Liver (tissue), 9 donors: ENCODE data around the gene LUC7L3. TPM values are rescaled to one million over a fixed set of nuclear protein-coding genes. Genes with fewer than 3 reads are reported as not detected.
A peak's percentile ranks its signal among the peaks of the same experiment; 100 is the strongest.
"Not testable (repeated sequence)": the region's sequence is repeated elsewhere in the genome, so short reads cannot be mapped to it uniquely, and the experiment has no call there.

ENCODE experiments used
- DNase-seq: peaks from one replicate; pipeline ENCODE4 v3.0.0-alpha.2; 2017; ENCODE audit warnings: low spot score
- H3K27ac ChIP-seq, 2 donors: one replicate each; pipeline ENCODE4 v1.7.0; 2013; ENCODE audit warnings: inconsistent platforms in 2 of 2, low read length in 2 of 2, control low read depth in 1 of 2, low read depth in 1 of 2, mild to moderate bottlenecking in 1 of 2
- H3K27me3 ChIP-seq, 4 donors: one replicate each; pipeline versions ENCODE4 v1.6.1 to v1.7.0; 2013; ENCODE audit warnings: low read length in 3 of 4, inconsistent platforms in 1 of 4, mild to moderate bottlenecking in 1 of 4, moderate library complexity in 1 of 4; ENCODE audit not compliant: control insufficient read depth in 4 of 4, insufficient read depth in 4 of 4
- H3K36me3 ChIP-seq, 4 donors: one replicate each; pipeline versions ENCODE4 v1.6.1 to v1.7.0; 2013; ENCODE audit warnings: low read length in 3 of 4, mild to moderate bottlenecking in 3 of 4, low read depth in 1 of 4, moderate library complexity in 1 of 4; ENCODE audit not compliant: control insufficient read depth in 4 of 4, insufficient read depth in 3 of 4
- H3K4me1 ChIP-seq, 4 donors: one replicate each; pipeline versions ENCODE4 v1.6.1 to v1.7.0; 2013; ENCODE audit warnings: low read length in 3 of 4, mild to moderate bottlenecking in 3 of 4, moderate library complexity in 1 of 4; ENCODE audit not compliant: control insufficient read depth in 4 of 4, insufficient read depth in 4 of 4
- H3K4me3 ChIP-seq, 3 donors: one replicate each; pipeline versions ENCODE4 v1.6.1 to v1.7.0; 2013; ENCODE audit warnings: low read length in 3 of 3, control low read depth in 1 of 3, low read depth in 1 of 3, mild to moderate bottlenecking in 1 of 3
- H3K9ac ChIP-seq, 2 donors: one replicate each; pipeline ENCODE4 v1.7.0; 2013; ENCODE audit warnings: low read length in 2 of 2, mild to moderate bottlenecking in 2 of 2, moderate library complexity in 2 of 2, control low read depth in 1 of 2, low read depth in 1 of 2
- H3K9me3 ChIP-seq, 4 donors: one replicate each; pipeline versions ENCODE4 v1.6.1 to v1.7.0; 2013; ENCODE audit warnings: low read length in 3 of 4; ENCODE audit not compliant: control insufficient read depth in 4 of 4
- EGR1 ChIP-seq, 2 donors: IDR thresholded peaks; 2 replicates each; pipeline ENCODE4 v1.6.1; 2016 to 2018; ENCODE audit warnings: antibody characterized with exemption in 2 of 2, low read depth in 2 of 2
- FOXA1 ChIP-seq: IDR thresholded peaks from 2 replicates; pipeline ENCODE4 v1.6.1; 2016; ENCODE audit warnings: antibody characterized with exemption
- FOXA2 ChIP-seq: IDR thresholded peaks from 2 replicates; pipeline ENCODE4 v1.6.1; 2016; ENCODE audit warnings: antibody characterized with exemption
- GABPA ChIP-seq, 2 donors: IDR thresholded peaks in 1 of 2; conservative IDR thresholded peaks in 1 of 2; 2 replicates each; pipeline ENCODE4 v1.6.1; 2016; ENCODE audit warnings: antibody characterized with exemption in 2 of 2, mild to moderate bottlenecking in 1 of 2, moderate library complexity in 1 of 2
- HNF4A ChIP-seq, 2 donors: conservative IDR thresholded peaks; 2 replicates each; pipeline ENCODE4 v1.6.1; 2016; ENCODE audit warnings: antibody characterized with exemption in 2 of 2, mild to moderate bottlenecking in 2 of 2
- HNF4G ChIP-seq: IDR thresholded peaks from 2 replicates; pipeline ENCODE4 v1.6.1; 2016; ENCODE audit warnings: antibody characterized with exemption
- JUND ChIP-seq, 2 donors: IDR thresholded peaks; 2 replicates each; pipeline ENCODE4 v1.6.1; 2016; ENCODE audit warnings: antibody characterized with exemption in 2 of 2
- RAD21 ChIP-seq, 2 donors: IDR thresholded peaks; 2 replicates each; pipeline ENCODE4 v1.6.1; 2016; ENCODE audit warnings: antibody characterized with exemption in 2 of 2, mild to moderate bottlenecking in 2 of 2
- RXRA ChIP-seq, 2 donors: IDR thresholded peaks; 2 replicates each; pipeline ENCODE4 v1.6.1; 2017 to 2018; ENCODE audit warnings: antibody characterized with exemption in 2 of 2, mild to moderate bottlenecking in 1 of 2
- SP1 ChIP-seq: IDR thresholded peaks from 2 replicates; pipeline ENCODE4 v1.6.1; 2018; ENCODE audit warnings: antibody characterized with exemption, mild to moderate bottlenecking
- TAF1 ChIP-seq: conservative IDR thresholded peaks from 2 replicates; pipeline ENCODE4 v1.6.1; 2016; ENCODE audit warnings: antibody characterized with exemption, mild to moderate bottlenecking
- YY1 ChIP-seq: IDR thresholded peaks from 2 replicates; pipeline ENCODE4 v1.6.1; 2016; ENCODE audit warnings: antibody characterized with exemption, mild to moderate bottlenecking
- WGBS: extraction: QIAGEN DNeasy Blood & Tissue Kit; methylation state at CpG from one replicate; pipeline ENCODE4 v1.1.7; 2013; 5-methylcytosine and 5-hydroxymethylcytosine counted together
- polyA plus RNA-seq, 2 donors: library from polyadenylated mRNA; stranded (reverse) in 1 of 2; unstranded in 1 of 2; fragments of 200-250 nt in 1 of 2; fragments of >200 nt in 1 of 2; fragmentation: Nextera tagmentation in 1 of 2; extraction: Ambion mirVana in 1 of 2; gene quantifications; one replicate each; pipeline versions ENCODE4 v1.2.1 to v1.2.3, GENCODE V29; 2013 to 2015
- total RNA-seq, 2 donors: library from RNA; depleted of rRNA; stranded (reverse); fragments of >200 nt; gene quantifications; one replicate each; pipeline ENCODE4 v1.2.3, GENCODE V29; 2014
- TF ChIP-seq, protein P1 (sequence below): fragments of 150-350 bp; IDR thresholded peaks from 2 replicates; pipeline ENCODE4 v1.5.1; 2017; ENCODE audit warnings: improper control_type of control experiment, low read depth, low read length; ENCODE audit not compliant: missing input control
- TF ChIP-seq, protein P2 (sequence below): IDR thresholded peaks from 2 replicates; pipeline ENCODE4 v1.6.1; 2016; ENCODE audit warnings: antibody characterized with exemption, mild to moderate bottlenecking
- TF ChIP-seq, protein P3 (sequence below): IDR thresholded peaks from 2 replicates; pipeline ENCODE4 v1.6.1; 2016; ENCODE audit warnings: antibody characterized with exemption
- TF ChIP-seq, protein P4 (sequence below): IDR thresholded peaks from 2 replicates; pipeline ENCODE4 v1.6.1; 2016; ENCODE audit warnings: antibody characterized with exemption
- donor health status: healthy.
- donor health status: healthy.
- donor health status: healthy.
- donor health status: healthy.
- donor health status: healthy.

LUC7L3 gene
- total and polyA plus RNA-seq, 4 donors, result 15.5 to 126 (median 26.2) TPM

DNA sequence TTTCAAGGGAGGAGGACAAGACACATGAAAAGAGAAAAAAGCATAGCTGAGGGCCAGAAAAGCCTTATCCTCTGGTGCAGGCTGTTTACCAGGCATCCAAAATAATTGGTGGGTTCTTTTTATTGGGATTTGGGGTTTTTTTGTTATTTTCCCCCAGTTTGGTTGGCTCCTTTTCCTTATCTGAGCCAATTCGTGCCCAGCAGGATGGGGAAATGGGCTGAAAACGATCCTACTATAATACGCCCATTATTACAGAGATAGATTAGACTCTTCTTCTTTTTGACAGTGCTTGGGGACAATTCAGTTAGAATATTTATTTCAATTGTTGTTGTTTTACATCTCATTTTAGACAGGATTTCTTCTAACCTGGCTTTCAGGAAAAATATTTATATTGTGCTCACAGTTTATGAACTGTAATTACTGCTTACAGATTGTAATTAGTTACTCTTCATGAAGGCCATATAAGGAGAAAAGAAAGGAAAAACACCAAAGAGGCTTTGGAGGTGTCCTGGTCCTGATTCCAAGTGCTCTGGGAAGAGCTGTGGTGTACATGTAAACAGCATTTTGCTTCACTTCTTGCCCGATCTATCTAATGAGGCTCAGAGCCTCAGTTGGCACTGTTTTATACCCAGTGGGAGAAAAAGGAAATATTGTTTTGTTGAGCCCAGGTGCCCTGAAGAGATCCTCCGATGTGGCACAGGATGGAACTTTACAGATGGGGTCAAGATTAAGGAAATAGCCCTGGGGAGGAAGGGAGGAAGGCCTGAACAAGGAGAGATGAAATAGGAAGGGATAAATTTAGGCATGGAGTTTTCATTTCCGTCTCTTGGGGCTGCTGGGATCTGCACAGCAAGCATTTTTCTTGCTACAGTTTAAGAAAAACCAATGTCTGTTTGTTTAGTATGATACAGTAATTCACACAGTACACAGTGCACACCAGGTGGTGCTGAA is 11.1 kb upstream of the LUC7L3 start:
- no peak for DNase-seq
- TF ChIP-seq HNF4A (conservative IDR thresholded peaks at IDR 0.05), result no peak
- TF ChIP-seq JUND (IDR thresholded peaks at IDR 0.05), result no peak
- TF ChIP-seq, protein P1, sequence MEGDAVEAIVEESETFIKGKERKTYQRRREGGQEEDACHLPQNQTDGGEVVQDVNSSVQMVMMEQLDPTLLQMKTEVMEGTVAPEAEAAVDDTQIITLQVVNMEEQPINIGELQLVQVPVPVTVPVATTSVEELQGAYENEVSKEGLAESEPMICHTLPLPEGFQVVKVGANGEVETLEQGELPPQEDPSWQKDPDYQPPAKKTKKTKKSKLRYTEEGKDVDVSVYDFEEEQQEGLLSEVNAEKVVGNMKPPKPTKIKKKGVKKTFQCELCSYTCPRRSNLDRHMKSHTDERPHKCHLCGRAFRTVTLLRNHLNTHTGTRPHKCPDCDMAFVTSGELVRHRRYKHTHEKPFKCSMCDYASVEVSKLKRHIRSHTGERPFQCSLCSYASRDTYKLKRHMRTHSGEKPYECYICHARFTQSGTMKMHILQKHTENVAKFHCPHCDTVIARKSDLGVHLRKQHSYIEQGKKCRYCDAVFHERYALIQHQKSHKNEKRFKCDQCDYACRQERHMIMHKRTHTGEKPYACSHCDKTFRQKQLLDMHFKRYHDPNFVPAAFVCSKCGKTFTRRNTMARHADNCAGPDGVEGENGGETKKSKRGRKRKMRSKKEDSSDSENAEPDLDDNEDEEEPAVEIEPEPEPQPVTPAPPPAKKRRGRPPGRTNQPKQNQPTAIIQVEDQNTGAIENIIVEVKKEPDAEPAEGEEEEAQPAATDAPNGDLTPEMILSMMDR, result no peak
- TF ChIP-seq TAF1, result peak; percentile 55
- peak; percentile 61 for TF ChIP-seq YY1
- TF ChIP-seq RXRA (IDR thresholded peaks at IDR 0.05), result peak in 1 of 2 donors; percentile 1
- TF ChIP-seq RAD21 (IDR thresholded peaks at IDR 0.05), result peak in 1 of 2 donors; percentile 2
- Histone ChIP-seq H3K4me1 (peaks cover 0 to 27% (median 13%) of the 10 kb centered on the region in 4 donors), H3K9ac (peak overlapping the region; percentile 97), H3K4me3 (peak overlapping the region; percentile 47 to 88 (median 52)), H3K27me3 (no peaks in the 10 kb centered on the region), H3K9me3 (no peaks in the 10 kb centered on the region), H3K36me3 (peaks cover 0 to 5% (median 1%) of the 10 kb centered on the region in 4 donors), H3K27ac (peak overlapping the region; percentile 99)
- WGBS, result 21% methylated on average over 6 of the region's 6 CpGs

DNA sequence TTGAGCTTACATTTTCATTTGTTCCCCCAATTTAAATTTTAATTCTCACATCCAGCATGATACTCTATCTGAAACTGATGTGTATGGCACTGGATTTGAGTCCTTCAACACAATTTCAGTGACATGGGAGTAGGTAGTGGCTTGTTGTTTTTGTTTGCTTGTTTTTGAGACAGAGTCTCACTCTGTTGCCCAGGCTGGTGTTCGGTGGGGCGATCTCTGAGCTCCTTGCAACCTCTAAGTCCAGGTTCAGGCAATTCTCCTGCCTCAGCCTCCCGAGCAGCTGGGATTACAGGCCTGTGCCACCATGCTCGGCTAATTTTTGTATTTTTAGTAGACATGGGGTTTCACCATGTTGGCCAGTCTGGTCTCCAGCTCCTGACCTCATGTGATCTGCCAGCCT is 10.3 kb upstream of the LUC7L3 start:
- Histone ChIP-seq H3K9ac (peak overlapping the region; percentile 97), H3K27ac (peak overlapping the region; percentile 99), H3K4me1 (peaks cover 0 to 23% (median 13%) of the 10 kb centered on the region in 4 donors)
- H3K36me3 ChIP-seq, H3K4me3 ChIP-seq, H3K27me3 ChIP-seq, DNase-seq, H3K9me3 ChIP-seq: not testable (repeated sequence)
- WGBS, result 92% methylated on average over 4 of the region's 4 CpGs

DNA sequence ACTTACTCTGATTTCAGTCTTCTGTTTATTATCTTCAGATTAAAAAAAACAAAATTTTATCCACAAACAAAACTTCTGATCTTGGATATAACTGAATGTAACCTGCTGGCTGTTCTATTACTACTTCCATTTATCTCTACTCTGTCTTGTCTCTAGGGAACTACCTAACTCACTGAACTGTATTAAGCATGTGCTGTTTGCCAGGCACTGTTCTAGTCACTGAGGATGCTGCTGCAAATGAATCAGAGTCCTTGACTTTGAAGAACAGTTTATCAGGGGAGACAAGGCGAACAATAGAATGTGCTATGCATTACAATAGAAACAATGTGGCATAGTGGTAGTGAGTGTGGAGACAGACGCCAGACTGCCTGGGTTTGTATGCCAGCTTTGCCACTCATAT is 9.4 kb upstream of the LUC7L3 start:
- 90% methylated on average over 2 of the region's 2 CpGs for WGBS

More for the DNA sequence above, 9.4 kb upstream of the LUC7L3 start:
- peaks cover 0 to 23% (median 13%) of the 10 kb centered on the region in 4 donors for H3K4me1 ChIP-seq
- TF ChIP-seq GABPA (IDR thresholded peaks at IDR 0.05 in 1 of 2, conservative IDR thresholded peaks at IDR 0.05 in 1 of 2), result no peak
- no peak for TF ChIP-seq JUND (IDR thresholded peaks at IDR 0.05)
- TF ChIP-seq, protein P2, sequence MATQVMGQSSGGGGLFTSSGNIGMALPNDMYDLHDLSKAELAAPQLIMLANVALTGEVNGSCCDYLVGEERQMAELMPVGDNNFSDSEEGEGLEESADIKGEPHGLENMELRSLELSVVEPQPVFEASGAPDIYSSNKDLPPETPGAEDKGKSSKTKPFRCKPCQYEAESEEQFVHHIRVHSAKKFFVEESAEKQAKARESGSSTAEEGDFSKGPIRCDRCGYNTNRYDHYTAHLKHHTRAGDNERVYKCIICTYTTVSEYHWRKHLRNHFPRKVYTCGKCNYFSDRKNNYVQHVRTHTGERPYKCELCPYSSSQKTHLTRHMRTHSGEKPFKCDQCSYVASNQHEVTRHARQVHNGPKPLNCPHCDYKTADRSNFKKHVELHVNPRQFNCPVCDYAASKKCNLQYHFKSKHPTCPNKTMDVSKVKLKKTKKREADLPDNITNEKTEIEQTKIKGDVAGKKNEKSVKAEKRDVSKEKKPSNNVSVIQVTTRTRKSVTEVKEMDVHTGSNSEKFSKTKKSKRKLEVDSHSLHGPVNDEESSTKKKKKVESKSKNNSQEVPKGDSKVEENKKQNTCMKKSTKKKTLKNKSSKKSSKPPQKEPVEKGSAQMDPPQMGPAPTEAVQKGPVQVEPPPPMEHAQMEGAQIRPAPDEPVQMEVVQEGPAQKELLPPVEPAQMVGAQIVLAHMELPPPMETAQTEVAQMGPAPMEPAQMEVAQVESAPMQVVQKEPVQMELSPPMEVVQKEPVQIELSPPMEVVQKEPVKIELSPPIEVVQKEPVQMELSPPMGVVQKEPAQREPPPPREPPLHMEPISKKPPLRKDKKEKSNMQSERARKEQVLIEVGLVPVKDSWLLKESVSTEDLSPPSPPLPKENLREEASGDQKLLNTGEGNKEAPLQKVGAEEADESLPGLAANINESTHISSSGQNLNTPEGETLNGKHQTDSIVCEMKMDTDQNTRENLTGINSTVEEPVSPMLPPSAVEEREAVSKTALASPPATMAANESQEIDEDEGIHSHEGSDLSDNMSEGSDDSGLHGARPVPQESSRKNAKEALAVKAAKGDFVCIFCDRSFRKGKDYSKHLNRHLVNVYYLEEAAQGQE, result no peak
- no peak for TF ChIP-seq SP1
- TF ChIP-seq HNF4A (conservative IDR thresholded peaks at IDR 0.05), result no peak
- no peak for TF ChIP-seq TAF1
- no peak for TF ChIP-seq EGR1 (IDR thresholded peaks at IDR 0.05; ENCODE audit: low read depth in 2 of 2)
- TF ChIP-seq HNF4G, result no peak
- TF ChIP-seq FOXA2, result no peak
- TF ChIP-seq RAD21 (IDR thresholded peaks at IDR 0.05), result no peak
- TF ChIP-seq, protein P3, sequence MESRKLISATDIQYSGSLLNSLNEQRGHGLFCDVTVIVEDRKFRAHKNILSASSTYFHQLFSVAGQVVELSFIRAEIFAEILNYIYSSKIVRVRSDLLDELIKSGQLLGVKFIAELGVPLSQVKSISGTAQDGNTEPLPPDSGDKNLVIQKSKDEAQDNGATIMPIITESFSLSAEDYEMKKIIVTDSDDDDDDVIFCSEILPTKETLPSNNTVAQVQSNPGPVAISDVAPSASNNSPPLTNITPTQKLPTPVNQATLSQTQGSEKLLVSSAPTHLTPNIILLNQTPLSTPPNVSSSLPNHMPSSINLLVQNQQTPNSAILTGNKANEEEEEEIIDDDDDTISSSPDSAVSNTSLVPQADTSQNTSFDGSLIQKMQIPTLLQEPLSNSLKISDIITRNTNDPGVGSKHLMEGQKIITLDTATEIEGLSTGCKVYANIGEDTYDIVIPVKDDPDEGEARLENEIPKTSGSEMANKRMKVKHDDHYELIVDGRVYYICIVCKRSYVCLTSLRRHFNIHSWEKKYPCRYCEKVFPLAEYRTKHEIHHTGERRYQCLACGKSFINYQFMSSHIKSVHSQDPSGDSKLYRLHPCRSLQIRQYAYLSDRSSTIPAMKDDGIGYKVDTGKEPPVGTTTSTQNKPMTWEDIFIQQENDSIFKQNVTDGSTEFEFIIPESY, result no peak
- TF ChIP-seq, protein P4, sequence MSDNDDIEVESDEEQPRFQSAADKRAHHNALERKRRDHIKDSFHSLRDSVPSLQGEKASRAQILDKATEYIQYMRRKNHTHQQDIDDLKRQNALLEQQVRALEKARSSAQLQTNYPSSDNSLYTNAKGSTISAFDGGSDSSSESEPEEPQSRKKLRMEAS, result no peak
- TF ChIP-seq, protein P1, result no peak
- no peak for TF ChIP-seq FOXA1
- no peak for DNase-seq
- no peaks in the 10 kb centered on the region for H3K9me3 ChIP-seq
- no peaks in the 10 kb centered on the region for H3K27me3 ChIP-seq
- H3K36me3 ChIP-seq, result no peaks in the 10 kb centered on the region
- H3K4me3 ChIP-seq, result no peak overlapping the region
- H3K27ac ChIP-seq, result no peak overlapping the region
- H3K9ac ChIP-seq, result no peak overlapping the region
